BLaER1 treated with 17β-estradiol and CSF1 and Interleukin-3, amounts not matched to agents 10 nM and 100 nM (cell line): Measurements from ENCODE around the gene PDE4B.
"Not testable (repeated sequence)": the region's sequence is repeated elsewhere in the genome, so short reads cannot be mapped to it uniquely, and the experiment has no call there.

ENCODE experiments used
- H3K27ac ChIP-seq, 11 experiments: shearing (Covaris generic); formaldehyde crosslinking; 2 replicates each; pipeline ENCODE4 v1.8.1; 2022
- H3K27me3 ChIP-seq, 11 experiments: shearing (Covaris generic); formaldehyde crosslinking; 2 replicates each; pipeline ENCODE4 v1.8.1; 2022
- H3K36me3 ChIP-seq, 11 experiments: shearing (Covaris generic); formaldehyde crosslinking; 2 replicates each; pipeline ENCODE4 v1.8.1; 2022
- H3K4me1 ChIP-seq, 10 experiments: shearing (Covaris generic); formaldehyde crosslinking; 2 replicates each; pipeline ENCODE4 v1.8.1; 2022
- H3K4me2 ChIP-seq, 11 experiments: shearing (Covaris generic); formaldehyde crosslinking; 2 replicates each; pipeline ENCODE4 v1.8.1; 2022
- H3K4me3 ChIP-seq, 10 experiments: shearing (Covaris generic); formaldehyde crosslinking; 2 replicates each; pipeline ENCODE4 v1.8.1; 2022
- H3K9ac ChIP-seq, 11 experiments: shearing (Covaris generic); formaldehyde crosslinking; 2 replicates each; pipeline ENCODE4 v1.8.1; 2022
- H3K9me3 ChIP-seq, 11 experiments: shearing (Covaris generic); formaldehyde crosslinking; replicated peaks in 1 of 11; 2 replicates each; pipeline ENCODE4 v1.8.1; 2022
- H4K20me1 ChIP-seq, 11 experiments: shearing (Covaris generic); formaldehyde crosslinking; 2 replicates each; pipeline ENCODE4 v1.8.1; 2022
- Cebpa-rat ChIP-seq, 11 experiments: shearing (Covaris generic); IDR thresholded peaks; 2 replicates each; pipeline ENCODE4 v1.8.1; 2022

PDE4B gene

DNA sequence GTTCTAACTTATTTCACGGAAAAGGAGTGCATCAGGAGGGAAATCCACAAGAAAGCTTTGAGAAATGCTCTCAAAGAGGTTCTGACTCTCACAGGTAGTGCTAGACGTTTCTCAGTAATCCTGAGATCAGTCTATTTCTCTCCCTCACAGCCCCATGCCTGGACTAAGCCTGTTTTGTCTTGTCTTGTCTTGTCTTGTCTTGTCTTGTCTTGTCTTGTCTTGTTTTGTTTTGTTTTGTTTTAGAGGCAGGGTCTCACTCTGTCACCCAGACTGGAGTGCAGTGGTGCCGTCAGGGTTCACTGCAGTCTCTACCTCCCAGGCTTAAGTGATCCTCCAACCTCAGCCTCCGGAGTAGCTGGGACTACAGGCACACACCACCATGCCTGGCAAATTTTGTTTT lies 608.0 kb downstream of the PDE4B start:
- no peak for TF ChIP-seq Cebpa-rat (IDR thresholded peaks at IDR 0.05)
- Histone ChIP-seq H3K36me3 (no peaks in the 10 kb centered on the region), H3K9me3 (peaks cover 0 to 5% (median 0%) of the 10 kb centered on the region in 11 experiments; a peak in 2 of 22 replicates), H3K27ac (peak overlapping the region in 8 of 11 experiments; percentile 9 to 90 (median 74); a peak in 14 of 22 replicates), H3K9ac (peak overlapping the region in 3 of 11 experiments; percentile 5 to 77 (median 41); a peak in 4 of 22 replicates), H3K4me3 (no peak overlapping the region), H3K27me3 (no peaks in the 10 kb centered on the region), H3K4me2 (peak overlapping the region in 8 of 11 experiments; percentile 78 to 87 (median 81); a peak in 17 of 22 replicates), H4K20me1 (no peaks in the 10 kb centered on the region), H3K4me1 (peaks cover 67 to 94% (median 86%) of the 10 kb centered on the region in 10 experiments)

DNA sequence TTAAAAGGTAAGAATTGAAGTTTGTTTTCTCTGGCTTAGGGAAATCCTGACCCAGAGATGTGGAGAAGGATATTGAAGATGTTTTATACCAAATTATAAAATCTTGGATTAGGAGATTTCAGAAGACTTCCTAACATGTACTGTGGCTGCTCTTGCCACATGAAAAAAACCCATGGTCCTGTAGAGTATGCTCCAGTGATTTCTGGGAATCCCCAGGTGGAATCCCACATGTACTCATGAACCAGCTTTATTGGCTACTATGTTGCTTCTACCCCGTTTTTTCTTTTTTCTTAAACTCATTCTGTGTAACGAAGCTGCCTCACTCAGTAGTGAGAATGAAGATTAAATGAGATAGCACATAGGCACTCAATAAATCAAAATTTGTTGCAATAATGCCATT lies 608.5 kb downstream of the PDE4B start:
- Histone ChIP-seq H3K27ac (peak overlapping the region in 8 of 11 experiments; percentile 9 to 90 (median 74); a peak in 13 of 22 replicates), H3K27me3 (no peaks in the 10 kb centered on the region), H3K4me3 (no peak overlapping the region), H3K9ac (peak overlapping the region in 5 of 11 experiments; percentile 46 to 77 (median 53); a peak in 7 of 22 replicates), H3K4me1 (peaks cover 61 to 91% (median 81%) of the 10 kb centered on the region in 10 experiments), H3K4me2 (peak overlapping the region in 10 of 11 experiments; percentile 49 to 87 (median 80); a peak in 17 of 22 replicates), H3K36me3 (no peaks in the 10 kb centered on the region), H4K20me1 (no peaks in the 10 kb centered on the region), H3K9me3 (peaks cover 0 to 11% (median 4%) of the 10 kb centered on the region in 11 experiments; a peak in 7 of 22 replicates)
- TF ChIP-seq Cebpa-rat (IDR thresholded peaks at IDR 0.05) = no peak

DNA sequence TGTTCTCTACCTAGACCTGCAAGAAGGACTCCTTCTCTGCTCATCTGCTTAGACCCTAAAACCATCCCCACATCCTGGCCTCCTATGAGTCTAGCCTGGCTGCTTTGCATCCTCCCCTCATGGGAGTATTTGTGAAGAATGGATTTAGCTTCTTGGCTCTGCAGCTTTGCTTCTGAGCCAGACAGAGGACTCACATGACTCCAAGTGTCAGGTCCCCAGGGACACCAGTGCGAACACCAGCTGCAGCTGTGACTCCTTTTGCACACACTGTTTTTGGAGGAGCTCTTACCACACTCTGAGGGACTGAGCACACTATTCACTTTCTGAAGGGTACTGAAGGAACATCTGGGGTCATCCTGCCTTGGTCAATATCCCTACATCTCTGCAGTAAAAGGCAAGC lies 609.5 kb downstream of the PDE4B start:
- Histone ChIP-seq H3K36me3 (no peaks in the 10 kb centered on the region), H3K4me3 (no peak overlapping the region), H3K27ac (peak overlapping the region in 8 of 11 experiments; percentile 46 to 90 (median 74); a peak in 16 of 22 replicates), H3K9ac (peak overlapping the region in 8 of 11 experiments; percentile 29 to 77 (median 58); a peak in 14 of 22 replicates), H4K20me1 (no peaks in the 10 kb centered on the region), H3K9me3 (peaks cover 0 to 21% (median 8%) of the 10 kb centered on the region in 11 experiments; a peak in 14 of 22 replicates), H3K27me3 (peaks cover 0 to 6% (median 0%) of the 10 kb centered on the region in 11 experiments; a peak in 3 of 22 replicates), H3K4me2 (peak overlapping the region; percentile 49 to 87 (median 79)), H3K4me1 (peaks cover 52 to 81% (median 72%) of the 10 kb centered on the region in 10 experiments)
- peak in 5 of 11 experiments; percentile 61 to 84 (median 67); a peak in 7 of 22 replicates for TF ChIP-seq Cebpa-rat (IDR thresholded peaks at IDR 0.05)

DNA sequence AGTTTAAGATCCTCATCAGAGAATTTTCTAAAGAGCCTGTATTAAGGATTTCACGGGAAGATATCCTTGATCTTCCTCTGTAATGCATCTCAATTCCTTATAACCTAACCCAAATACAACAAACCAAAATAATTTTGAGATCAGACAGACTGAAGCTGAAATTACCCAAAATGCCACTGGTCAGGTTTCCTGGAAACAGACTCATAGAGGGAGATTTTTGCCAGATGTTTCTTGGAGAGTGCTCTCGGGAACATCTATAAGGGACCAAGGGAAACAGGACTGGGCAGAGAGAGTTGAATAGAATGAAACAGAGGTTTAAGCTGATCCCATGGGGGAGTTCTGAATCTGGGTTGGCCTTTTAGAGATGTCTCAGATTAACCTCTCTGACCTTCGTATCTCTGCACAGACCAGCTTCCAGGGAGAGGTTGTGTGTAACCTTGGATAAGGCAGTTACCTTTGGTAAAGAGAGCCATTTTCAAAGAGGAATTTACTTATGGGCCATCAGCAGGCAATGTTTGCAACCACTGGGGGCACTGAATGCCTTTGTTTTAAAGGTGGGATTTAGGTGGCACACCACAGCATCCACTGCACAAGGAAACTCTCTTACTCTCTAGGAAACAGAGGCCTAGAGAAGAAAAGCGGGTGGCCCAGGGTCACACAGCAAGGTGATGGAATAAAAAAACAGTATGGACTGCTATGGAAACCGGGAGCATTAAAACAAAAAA lies 610.5 kb downstream of the PDE4B start:
- Histone ChIP-seq H3K4me1 (peaks cover 42 to 71% (median 62%) of the 10 kb centered on the region in 10 experiments), H3K36me3 (no peaks in the 10 kb centered on the region), H3K4me2 (peak overlapping the region; percentile 49 to 87 (median 79); a peak in 21 of 22 replicates), H3K27me3 (peaks cover 0 to 6% (median 0%) of the 10 kb centered on the region in 11 experiments; a peak in 4 of 22 replicates), H3K27ac (peak overlapping the region in 8 of 11 experiments; percentile 46 to 90 (median 74); a peak in 15 of 22 replicates), H3K9ac (peak overlapping the region in 7 of 11 experiments; percentile 29 to 77 (median 64); a peak in 14 of 22 replicates), H3K9me3 (peaks cover 2 to 31% (median 15%) of the 10 kb centered on the region in 11 experiments; a peak in 18 of 22 replicates), H3K4me3 (no peak overlapping the region), H4K20me1 (no peaks in the 10 kb centered on the region)
- no peak for TF ChIP-seq Cebpa-rat (IDR thresholded peaks at IDR 0.05)

DNA sequence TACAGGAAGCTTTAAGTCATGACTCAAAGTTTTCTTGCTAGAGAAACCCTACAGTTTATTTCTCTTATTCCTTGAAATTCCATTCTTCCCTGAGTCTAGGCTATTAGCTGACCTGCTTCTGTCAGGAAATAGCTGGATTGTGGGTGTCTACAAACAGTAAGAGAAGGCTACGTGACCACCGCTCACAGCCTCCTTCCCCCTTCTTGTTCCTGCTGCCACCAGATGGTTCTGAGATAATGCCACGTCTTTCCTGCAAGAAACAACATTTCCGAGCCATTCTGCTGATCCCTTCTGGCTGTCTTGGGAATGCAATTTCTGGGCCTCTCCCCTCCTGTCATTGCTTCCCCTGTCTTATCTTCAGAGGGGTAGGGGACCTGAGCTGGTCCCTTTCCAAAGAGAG lies 612.4 kb downstream of the PDE4B start:
- Histone ChIP-seq H3K4me2 (peak overlapping the region; percentile 14 to 87 (median 79); a peak in 20 of 22 replicates), H3K9me3 (peaks cover 21 to 49% (median 34%) of the 10 kb centered on the region in 11 experiments), H4K20me1 (no peaks in the 10 kb centered on the region), H3K27me3 (peaks cover 0 to 14% (median 0%) of the 10 kb centered on the region in 11 experiments; a peak in 5 of 22 replicates), H3K9ac (no peak overlapping the region), H3K4me1 (peaks cover 38 to 58% (median 54%) of the 10 kb centered on the region in 10 experiments), H3K27ac (peak overlapping the region in 3 of 11 experiments; percentile 15 to 90 (median 88); a peak in 5 of 22 replicates), H3K36me3 (no peaks in the 10 kb centered on the region), H3K4me3 (no peak overlapping the region)
- TF ChIP-seq Cebpa-rat (IDR thresholded peaks at IDR 0.05) = no peak

DNA sequence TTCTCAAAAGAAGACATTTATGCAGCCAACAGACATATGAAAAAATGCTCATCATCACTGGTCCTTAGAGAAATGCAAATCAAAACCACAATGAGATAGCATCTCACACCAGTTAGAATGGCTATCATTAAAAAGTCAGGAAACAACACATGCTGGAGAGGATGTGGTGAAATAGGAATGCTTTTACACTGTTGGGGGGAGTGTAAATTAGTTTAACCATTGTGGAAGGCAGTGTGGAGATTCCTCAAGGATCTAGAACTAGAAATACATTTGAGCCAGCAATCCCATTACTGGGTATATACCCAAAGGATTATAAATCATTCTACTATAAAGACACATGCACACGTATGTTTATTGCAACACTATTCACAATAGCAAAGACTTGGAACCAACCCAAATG lies 618.8 kb downstream of the PDE4B start:
- H4K20me1 ChIP-seq, H3K4me2 ChIP-seq, H3K9ac ChIP-seq, H3K36me3 ChIP-seq, H3K4me3 ChIP-seq: not testable (repeated sequence)
- H3K27ac ChIP-seq = peak overlapping the region in 6 of 11 experiments; percentile 5 to 56 (median 28); a peak in 5 of 22 replicates
- H3K9me3 ChIP-seq = peaks cover 39 to 70% (median 57%) of the 10 kb centered on the region in 11 experiments
- peaks cover 0 to 17% (median 10%) of the 10 kb centered on the region in 10 experiments; a peak in 12 of 20 replicates for H3K4me1 ChIP-seq
- H3K27me3 ChIP-seq = peaks cover 0 to 43% (median 0%) of the 10 kb centered on the region in 11 experiments; a peak in 6 of 22 replicates

DNA sequence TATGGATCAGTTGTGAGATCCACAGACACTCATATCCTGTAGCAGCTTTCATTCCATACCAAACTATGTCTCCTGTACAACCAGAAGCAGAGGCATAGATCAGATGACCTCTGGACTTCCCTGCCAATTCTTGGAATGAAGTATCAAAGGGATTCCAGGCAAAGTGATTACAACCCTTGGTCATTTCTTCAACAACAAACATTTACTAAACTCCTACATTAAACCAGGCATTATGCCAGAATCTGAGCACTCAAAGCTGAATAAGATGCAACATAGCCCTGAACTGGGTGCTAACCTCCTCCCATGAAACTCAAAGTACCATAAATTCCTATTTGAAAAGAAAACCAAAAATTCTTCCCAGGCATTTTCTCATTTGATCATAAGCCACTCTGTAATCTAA lies 620.0 kb downstream of the PDE4B start:
- Histone ChIP-seq H3K36me3 (peaks cover 0 to 5% (median 0%) of the 10 kb centered on the region in 11 experiments; a peak in 1 of 22 replicates), H3K4me3 (no peak overlapping the region), H3K27ac (peak overlapping the region in 3 of 11 experiments; percentile 6 to 26 (median 19); a peak in 4 of 22 replicates), H3K4me2 (peak overlapping the region in 4 of 11 experiments; percentile 6 to 27 (median 13); a peak in 4 of 22 replicates), H3K4me1 (peaks cover 2 to 21% (median 10%) of the 10 kb centered on the region in 10 experiments; a peak in 12 of 20 replicates), H3K9me3 (peaks cover 47 to 72% (median 63%) of the 10 kb centered on the region in 11 experiments), H3K9ac (no peak overlapping the region), H3K27me3 (peaks cover 0 to 38% (median 0%) of the 10 kb centered on the region in 11 experiments; a peak in 5 of 22 replicates), H4K20me1 (no peaks in the 10 kb centered on the region)
- no peak for TF ChIP-seq Cebpa-rat (IDR thresholded peaks at IDR 0.05)

DNA sequence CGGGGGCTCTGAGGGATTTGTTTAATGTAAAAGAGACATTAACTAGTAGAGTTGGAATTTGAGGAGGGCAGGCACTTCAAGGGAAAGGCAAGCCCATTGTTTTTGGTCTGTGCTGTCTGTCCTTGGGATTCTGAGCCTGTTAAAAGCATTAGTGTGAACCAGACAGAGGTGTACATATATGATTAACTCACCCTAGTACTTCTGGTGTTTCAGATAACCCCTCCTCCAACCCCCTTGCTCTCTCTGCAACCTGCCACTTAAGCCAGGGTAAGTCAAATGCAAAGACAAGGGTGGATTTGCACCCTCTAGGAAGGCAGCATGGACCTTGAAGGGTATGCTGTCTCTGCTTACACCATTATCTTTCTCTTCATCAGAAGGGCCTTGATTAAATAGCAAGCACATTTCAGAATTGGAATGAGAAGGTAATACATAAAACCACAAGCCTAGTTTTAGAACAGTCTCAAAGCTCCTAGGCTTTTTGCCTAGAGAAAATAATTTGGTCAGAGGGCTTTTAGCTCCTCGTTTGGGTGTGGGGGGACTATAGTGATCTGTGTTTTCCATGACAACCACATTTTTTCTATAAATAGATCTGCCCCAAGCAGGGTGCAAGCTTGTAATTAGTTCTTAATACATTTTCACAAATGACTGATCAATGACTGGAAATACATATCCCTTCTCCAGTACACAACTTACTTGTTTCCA lies 620.6 kb downstream of the PDE4B start:
- H3K4me2 ChIP-seq = peak overlapping the region in 6 of 11 experiments; percentile 4 to 27 (median 13); a peak in 7 of 22 replicates

More for the DNA sequence above, 620.6 kb downstream of the PDE4B start:
- no peak overlapping the region for H3K9ac ChIP-seq
- H3K9me3 ChIP-seq = peaks cover 51 to 72% (median 63%) of the 10 kb centered on the region in 11 experiments
- no peak overlapping the region for H3K4me3 ChIP-seq
- peaks cover 0 to 38% (median 0%) of the 10 kb centered on the region in 11 experiments; a peak in 5 of 22 replicates for H3K27me3 ChIP-seq
- H3K36me3 ChIP-seq = peaks cover 0 to 7% (median 0%) of the 10 kb centered on the region in 11 experiments; a peak in 1 of 22 replicates
- H3K4me1 ChIP-seq = peaks cover 2 to 21% (median 10%) of the 10 kb centered on the region in 10 experiments; a peak in 12 of 20 replicates
- H4K20me1 ChIP-seq = no peaks in the 10 kb centered on the region
- TF ChIP-seq Cebpa-rat (IDR thresholded peaks at IDR 0.05) = no peak
- H3K27ac ChIP-seq = peak overlapping the region in 1 of 11 experiments; percentile 19; a peak in 2 of 22 replicates
